Activated T-helper 17 cell treated with anti-CD3 and anti-CD28 coated beads, Interleukin-2, amount 50 U/mL, for 72 hours (primary cell): ENCODE data around the gene SELENOS. TPM values are rescaled to one million over a fixed set of nuclear protein-coding genes. Genes with fewer than 3 reads are reported as not detected.

ENCODE experiments used
- ATAC-seq: fragments of 150-1000 bp; cut with Tn5 transposase; replicated peaks from 2 replicates; pipeline ENCODE4 v1.10.0; 2021; ENCODE audit warnings: mild to moderate bottlenecking, moderate library complexity
- H3K27ac Mint-ChIP-seq: one replicate; pipeline ENCODE4 v1.8.0; 2022; ENCODE audit warnings: mixed read lengths
- H3K27me3 Mint-ChIP-seq: one replicate; pipeline ENCODE4 v1.8.0; 2022; ENCODE audit warnings: mixed read lengths
- H3K36me3 Mint-ChIP-seq: one replicate; pipeline ENCODE4 v1.8.0; 2022; ENCODE audit warnings: low read depth, mild to moderate bottlenecking, mixed read lengths
- H3K4me1 Mint-ChIP-seq: one replicate; pipeline ENCODE4 v1.8.0; 2022; ENCODE audit warnings: mixed read lengths
- H3K4me3 Mint-ChIP-seq: one replicate; pipeline ENCODE4 v1.8.0; 2022; ENCODE audit warnings: mild to moderate bottlenecking, mixed read lengths
- H3K9me3 Mint-ChIP-seq: one replicate; pipeline ENCODE4 v1.8.0; 2022; ENCODE audit warnings: mixed read lengths
- total RNA-seq, 2 donors: library from RNA; stranded (reverse); gene quantifications; one replicate each; pipeline ENCODE4 v1.2.3, GENCODE V29; 2022

SELENOS gene
- total RNA-seq, 2 donors from 2014 or later: 22.6 to 32.2 TPM

- Mint-ChIP-seq H3K27me3 (peaks cover 4% of the 10 kb centered on the region), H3K36me3 (no peaks in the 10 kb centered on the region), H3K4me1 (peaks cover 5% of the 10 kb centered on the region), H3K4me3 (no peak overlapping the region), H3K27ac (no peak overlapping the region), H3K9me3 (no peaks in the 10 kb centered on the region)
- no peak for ATAC-seq
Observed at GRCh38 chr15:101316529-101316928, 39.2 kb upstream of the SELENOS start.

GRCh38 chr15:101315736-101316135 is 38.5 kb upstream of the SELENOS start:
- Mint-ChIP-seq H3K4me3 (no peak overlapping the region), H3K36me3 (no peaks in the 10 kb centered on the region), H3K27ac (no peak overlapping the region), H3K9me3 (no peaks in the 10 kb centered on the region), H3K27me3 (peaks cover 4% of the 10 kb centered on the region), H3K4me1 (peaks cover 5% of the 10 kb centered on the region)
- no peak for ATAC-seq

- Mint-ChIP-seq H3K9me3 (no peaks in the 10 kb centered on the region), H3K27me3 (peaks cover 4% of the 10 kb centered on the region), H3K36me3 (no peaks in the 10 kb centered on the region), H3K4me1 (no peaks in the 10 kb centered on the region), H3K27ac (no peak overlapping the region), H3K4me3 (no peak overlapping the region)
- no peak for ATAC-seq
Observed at GRCh38 chr15:101314336-101315125, 37.2 kb upstream of the SELENOS start.

- Mint-ChIP-seq H3K4me3 (no peak overlapping the region), H3K9me3 (no peaks in the 10 kb centered on the region), H3K27ac (no peak overlapping the region), H3K4me1 (no peaks in the 10 kb centered on the region), H3K36me3 (no peaks in the 10 kb centered on the region), H3K27me3 (peaks cover 4% of the 10 kb centered on the region)
- no peak for ATAC-seq
Observed at GRCh38 chr15:101313041-101313761, 35.9 kb upstream of the SELENOS start.

GRCh38 chr15:101310508-101310907 is 33.2 kb upstream of the SELENOS start:
- Mint-ChIP-seq H3K27ac (no peak overlapping the region), H3K27me3 (no peaks in the 10 kb centered on the region), H3K9me3 (no peaks in the 10 kb centered on the region), H3K4me1 (no peaks in the 10 kb centered on the region), H3K36me3 (no peaks in the 10 kb centered on the region), H3K4me3 (no peak overlapping the region)
- ATAC-seq: no peak

- no peak overlapping the region for H3K27ac Mint-ChIP-seq
- H3K27me3 Mint-ChIP-seq: no peaks in the 10 kb centered on the region
- no peaks in the 10 kb centered on the region for H3K9me3 Mint-ChIP-seq
- no peaks in the 10 kb centered on the region for H3K4me1 Mint-ChIP-seq
- H3K36me3 Mint-ChIP-seq: no peaks in the 10 kb centered on the region
- no peak for ATAC-seq
- H3K4me3 Mint-ChIP-seq: no peak overlapping the region
Observed at GRCh38 chr15:101310161-101310480, 32.8 kb upstream of the SELENOS start.

- Mint-ChIP-seq H3K9me3 (no peaks in the 10 kb centered on the region), H3K27me3 (no peaks in the 10 kb centered on the region)
- ATAC-seq: no peak
Observed at GRCh38 chr15:101309436-101310160, 32.3 kb upstream of the SELENOS start.

GRCh38 chr15:101308604-101309435 is 31.5 kb upstream of the SELENOS start:
- H3K9me3 Mint-ChIP-seq: no peaks in the 10 kb centered on the region
- no peaks in the 10 kb centered on the region for H3K36me3 Mint-ChIP-seq
- H3K27ac Mint-ChIP-seq: no peak overlapping the region
- H3K4me3 Mint-ChIP-seq: no peak overlapping the region
- H3K4me1 Mint-ChIP-seq: no peaks in the 10 kb centered on the region
- no peaks in the 10 kb centered on the region for H3K27me3 Mint-ChIP-seq
- ATAC-seq: no peak

More at GRCh38 chr15:101309436-101310160, 32.3 kb upstream of the SELENOS start:
- no peaks in the 10 kb centered on the region for H3K36me3 Mint-ChIP-seq
- H3K4me1 Mint-ChIP-seq: no peaks in the 10 kb centered on the region
- no peak overlapping the region for H3K27ac Mint-ChIP-seq
- no peak overlapping the region for H3K4me3 Mint-ChIP-seq

GRCh38 chr15:101307897-101308603 is 30.8 kb upstream of the SELENOS start:
- no peak overlapping the region for H3K4me3 Mint-ChIP-seq
- H3K27me3 Mint-ChIP-seq: no peaks in the 10 kb centered on the region
- no peak overlapping the region for H3K27ac Mint-ChIP-seq
- H3K36me3 Mint-ChIP-seq: no peaks in the 10 kb centered on the region
- H3K9me3 Mint-ChIP-seq: no peaks in the 10 kb centered on the region
- no peaks in the 10 kb centered on the region for H3K4me1 Mint-ChIP-seq
- no peak for ATAC-seq

- Mint-ChIP-seq H3K9me3 (no peaks in the 10 kb centered on the region), H3K36me3 (no peaks in the 10 kb centered on the region), H3K27me3 (no peaks in the 10 kb centered on the region), H3K4me1 (no peaks in the 10 kb centered on the region), H3K4me3 (no peak overlapping the region), H3K27ac (no peak overlapping the region)
- ATAC-seq: no peak
Observed at GRCh38 chr15:101307048-101307896, 30.0 kb upstream of the SELENOS start.

- Mint-ChIP-seq H3K27me3 (no peaks in the 10 kb centered on the region), H3K27ac (no peak overlapping the region), H3K4me3 (no peak overlapping the region), H3K36me3 (no peaks in the 10 kb centered on the region), H3K9me3 (no peaks in the 10 kb centered on the region), H3K4me1 (no peaks in the 10 kb centered on the region)
- no peak for ATAC-seq
Observed at GRCh38 chr15:101306341-101307047, 29.2 kb upstream of the SELENOS start.

- Mint-ChIP-seq H3K27me3 (no peaks in the 10 kb centered on the region), H3K27ac (no peak overlapping the region), H3K4me1 (no peaks in the 10 kb centered on the region), H3K9me3 (no peaks in the 10 kb centered on the region), H3K4me3 (no peak overlapping the region), H3K36me3 (no peaks in the 10 kb centered on the region)
- ATAC-seq: no peak
Observed at GRCh38 chr15:101305820-101306255, 28.6 kb upstream of the SELENOS start.
